Thyroid gland (tissue), 4 donors: ENCODE measurements around the gene HNRNPR.

ENCODE experiments used
- POLR2A ChIP-seq, 2 donors: fragments of 450-650 bp; IDR thresholded peaks; one replicate each; pipeline ENCODE4 v1.6.1; 2017; ENCODE audit warnings: antibody characterized with exemption in 2 of 2, mild to moderate bottlenecking in 2 of 2, moderate library complexity in 1 of 2
- TF ChIP-seq, protein P1 (sequence below), 6 experiments: fragments of 200-600 bp in 3 of 6; fragments of 450-650 bp in 3 of 6; sonication (generic) in 3 of 6; IDR thresholded peaks; one replicate each; pipeline ENCODE4 v1.5.1; 2016 to 2019; ENCODE audit warnings: antibody characterized with exemption in 6 of 6, mild to moderate bottlenecking in 2 of 6, inconsistent platforms in 1 of 6, moderate library complexity in 1 of 6

DNA sequence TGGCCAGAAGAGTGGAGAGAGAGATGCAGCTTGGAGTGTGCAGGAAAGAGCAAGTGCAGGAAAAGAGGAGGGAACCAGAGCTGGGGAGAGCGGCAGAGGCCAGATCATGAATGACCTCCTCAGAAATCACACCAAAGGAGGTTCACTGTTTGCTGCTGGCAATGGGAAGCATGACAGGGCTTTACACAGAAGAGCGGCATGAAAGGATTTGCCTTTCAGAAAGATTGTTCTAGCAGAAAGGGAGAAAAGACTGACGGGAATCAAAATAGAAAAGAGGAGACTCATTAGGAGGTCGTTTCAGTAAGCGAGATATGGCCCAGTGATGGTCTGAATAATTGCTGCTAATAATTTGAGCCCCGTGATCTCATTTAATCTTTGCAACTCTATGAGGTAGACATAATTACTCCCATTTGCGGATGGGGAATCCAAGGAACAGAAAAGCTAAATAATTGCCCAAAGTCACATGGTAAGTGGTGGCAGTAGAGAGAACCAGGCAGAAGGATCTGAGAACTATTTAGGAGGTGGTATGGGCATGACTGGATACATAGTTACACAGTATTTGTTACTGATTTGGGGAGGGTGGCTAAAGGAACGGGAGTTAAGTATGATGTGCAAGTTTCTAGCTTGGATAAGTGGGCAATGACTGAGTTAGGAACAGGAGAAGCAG lies 12.5 kb upstream of the HNRNPR start:
- TF ChIP-seq POLR2A (IDR thresholded peaks at IDR 0.05), result no peak
- TF ChIP-seq, protein P1, sequence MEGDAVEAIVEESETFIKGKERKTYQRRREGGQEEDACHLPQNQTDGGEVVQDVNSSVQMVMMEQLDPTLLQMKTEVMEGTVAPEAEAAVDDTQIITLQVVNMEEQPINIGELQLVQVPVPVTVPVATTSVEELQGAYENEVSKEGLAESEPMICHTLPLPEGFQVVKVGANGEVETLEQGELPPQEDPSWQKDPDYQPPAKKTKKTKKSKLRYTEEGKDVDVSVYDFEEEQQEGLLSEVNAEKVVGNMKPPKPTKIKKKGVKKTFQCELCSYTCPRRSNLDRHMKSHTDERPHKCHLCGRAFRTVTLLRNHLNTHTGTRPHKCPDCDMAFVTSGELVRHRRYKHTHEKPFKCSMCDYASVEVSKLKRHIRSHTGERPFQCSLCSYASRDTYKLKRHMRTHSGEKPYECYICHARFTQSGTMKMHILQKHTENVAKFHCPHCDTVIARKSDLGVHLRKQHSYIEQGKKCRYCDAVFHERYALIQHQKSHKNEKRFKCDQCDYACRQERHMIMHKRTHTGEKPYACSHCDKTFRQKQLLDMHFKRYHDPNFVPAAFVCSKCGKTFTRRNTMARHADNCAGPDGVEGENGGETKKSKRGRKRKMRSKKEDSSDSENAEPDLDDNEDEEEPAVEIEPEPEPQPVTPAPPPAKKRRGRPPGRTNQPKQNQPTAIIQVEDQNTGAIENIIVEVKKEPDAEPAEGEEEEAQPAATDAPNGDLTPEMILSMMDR (IDR thresholded peaks at IDR 0.05), result no peak
